Measurements from ENCODE around the gene CTAG2. TPM values are rescaled to one million over a fixed set of nuclear protein-coding genes. Genes with fewer than 3 reads are reported as not detected.

CTAG2 gene
- total RNA-seq, 1 experiment from 2014 or later: not detected

GRCh38 chrX:154602226-154602625, 51.2 kb downstream of the CTAG2 start:
- Mint-ChIP-seq H3K9me3 (ENCODE audit: unreplicated experiment) (no peaks in the 10 kb centered on the region), H3K4me1 (ENCODE audit: low read depth, unreplicated experiment) (no peaks in the 10 kb centered on the region), H3K4me3 (ENCODE audit: unreplicated experiment) (no peak overlapping the region), H3K36me3 (ENCODE audit: insufficient read depth, unreplicated experiment) (no peaks in the 10 kb centered on the region), H3K27me3 (ENCODE audit: insufficient read depth, unreplicated experiment) (peaks cover 7% of the 10 kb centered on the region), H3K27ac (ENCODE audit: unreplicated experiment) (no peak overlapping the region)
- no peak overlapping the region for H3K4me3 ChIP-seq (ENCODE audit: low read depth, low read length)
- H3K27me3 ChIP-seq (replicated peaks; ENCODE audit: control insufficient read depth, insufficient read depth, low read length): no peaks in the 10 kb centered on the region
- intact Hi-C loops (cut with micrococcal nuclease; ENCODE audit: unreplicated experiment): no loop called here
- ChIA-PET CTCF (no interaction called here), POLR2A (no interaction called here)
- H3K4me1 ChIP-seq: no peaks in the 10 kb centered on the region
- no peaks in the 10 kb centered on the region for H3K36me3 ChIP-seq (ENCODE audit: control insufficient read depth, insufficient read depth, low read length)
- DNase-seq: no peak
- BruUV-seq (replicated peaks): no TSS peak
- no peak for TF ChIP-seq CTCF (IDR thresholded peaks at IDR 0.05; ENCODE audit: insufficient read depth in 1 of 2, low read depth in 1 of 2, low read length in 1 of 2, severe bottlenecking in 1 of 2, unreplicated experiment in 1 of 2)
- no peaks in the 10 kb centered on the region for H3K9me3 ChIP-seq

Other genes with a start within 250 kb of the CTAG2 start
- gene DNASE1L1, start 244.3 kb downstream of the CTAG2 start, total RNA-seq (2022): 8.8 and 9.7 TPM in 2 replicates
- gene TAFAZZIN, start 242.0 kb downstream of the CTAG2 start, total RNA-seq (2022): 30.2 and 34.0 TPM in 2 replicates
- 107 and 112 TPM in 2 replicates for gene ATP6AP1, start 224.9 kb downstream of the CTAG2 start, total RNA-seq (2022)
- 68.7 and 69.5 TPM in 2 replicates for gene GDI1, start 216.4 kb downstream of the CTAG2 start, total RNA-seq (2022)
- 75.9 and 82.3 TPM in 2 replicates for gene FAM50A, start 209.4 kb downstream of the CTAG2 start, total RNA-seq (2022)
- 58.4 and 61.5 TPM in 2 replicates for gene PLXNA3, start 195.3 kb downstream of the CTAG2 start, total RNA-seq (2022)
- gene LAGE3, start 174.3 kb downstream of the CTAG2 start, total RNA-seq (2022): 26.0 and 26.7 TPM in 2 replicates
- gene UBL4A, start 167.0 kb downstream of the CTAG2 start, total RNA-seq (2022): 38.8 and 42.5 TPM in 2 replicates
- 19.6 and 22.5 TPM in 2 replicates for gene SLC10A3, start 162.9 kb downstream of the CTAG2 start, total RNA-seq (2022)
- 23.0 and 27.3 TPM in 2 replicates for gene FAM3A, start 137.3 kb downstream of the CTAG2 start, total RNA-seq (2022)
- 83.6 and 103 TPM in 2 replicates for gene G6PD, start 106.7 kb downstream of the CTAG2 start, total RNA-seq (2022)
- gene IKBKG, start 106.0 kb downstream of the CTAG2 start, total RNA-seq (2022): 28.6 and 29.3 TPM in 2 replicates
- not detected in 2 replicates for gene CTAG1A, start 68.4 kb downstream of the CTAG2 start, total RNA-seq (2022)
- gene CTAG1B, start 34.3 kb downstream of the CTAG2 start, total RNA-seq (2022): not detected in 2 replicates
- not detected in 2 replicates for gene GAB3, start 97.5 kb upstream of the CTAG2 start, total RNA-seq (2022)
- gene DKC1, start 109.3 kb upstream of the CTAG2 start, total RNA-seq (2022): 106 and 107 TPM in 2 replicates
- 26.6 and 27.0 TPM in 2 replicates for gene MPP1, start 151.9 kb upstream of the CTAG2 start, total RNA-seq (2022)
- not detected in 2 replicates for gene SMIM9, start 181.1 kb upstream of the CTAG2 start, total RNA-seq (2022)
- gene F8A1, start 232.8 kb upstream of the CTAG2 start, total RNA-seq (2022): 20.0 and 27.2 TPM in 2 replicates